ENCODE data around the gene PIGB.
"Not testable (repeated sequence)": the region's sequence is repeated elsewhere in the genome, so short reads cannot be mapped to it uniquely, and the experiment has no call there.

The PIGB gene

GRCh38 chr15:55387027-55387426 is 68.0 kb downstream of the PIGB start:
- DNase-seq: no peak

DNA sequence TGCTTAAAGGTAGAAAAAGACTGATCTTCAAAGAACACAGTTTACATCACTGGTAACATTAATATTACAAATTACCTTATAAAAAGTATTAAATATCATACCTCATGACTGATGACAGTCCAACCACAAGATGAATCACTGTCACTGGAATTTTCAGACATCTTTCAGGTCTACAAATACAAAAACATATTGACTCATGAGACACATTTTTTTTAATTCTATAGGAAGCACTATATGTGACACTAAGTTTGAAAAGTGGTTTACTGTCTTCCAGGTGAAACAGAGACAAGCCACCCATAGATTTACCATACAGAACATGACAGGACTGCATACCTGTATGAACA is 70.2 kb downstream of the PIGB start:
- DNase-seq: no peak

DNA sequence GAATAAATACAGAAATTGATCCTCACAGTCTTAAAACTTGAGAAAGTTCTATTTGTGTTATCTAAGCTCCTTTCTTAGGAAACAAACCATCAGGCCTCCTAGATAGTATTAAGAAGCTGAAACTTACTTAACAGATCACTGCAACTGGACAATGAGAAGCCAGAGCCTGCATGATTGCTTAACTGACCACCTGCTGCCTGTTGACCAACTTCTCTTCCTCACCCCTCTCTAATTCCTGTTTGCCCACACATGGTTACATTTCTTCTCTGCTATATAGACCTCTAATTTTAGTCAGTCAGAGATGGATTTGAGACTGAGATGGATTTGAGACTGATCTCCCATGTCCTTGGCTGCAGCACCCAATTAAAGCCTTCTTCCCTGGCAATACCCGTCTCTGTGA is 75.7 kb downstream of the PIGB start:
- DNase-seq: no peak

DNA sequence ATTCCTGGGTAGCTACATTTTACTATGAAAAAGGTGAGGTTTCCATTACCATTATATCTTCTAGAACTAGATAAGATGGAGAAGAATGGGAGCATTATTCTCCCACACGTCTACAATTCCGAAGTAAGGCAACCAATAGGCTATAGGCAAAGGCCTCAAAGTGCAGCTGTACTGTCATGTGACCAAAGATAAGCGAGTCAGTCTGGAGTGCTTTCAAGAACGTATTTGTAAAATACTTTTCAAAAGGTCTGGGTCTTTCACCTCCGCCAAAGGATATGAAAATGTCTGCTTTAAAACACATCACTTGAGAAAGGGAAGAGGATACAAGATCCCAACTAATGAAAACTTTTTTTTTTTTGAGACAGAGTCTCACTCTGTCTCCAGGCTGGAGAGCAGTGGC is 79.2 kb downstream of the PIGB start:
- DNase-seq: no peak

DNA sequence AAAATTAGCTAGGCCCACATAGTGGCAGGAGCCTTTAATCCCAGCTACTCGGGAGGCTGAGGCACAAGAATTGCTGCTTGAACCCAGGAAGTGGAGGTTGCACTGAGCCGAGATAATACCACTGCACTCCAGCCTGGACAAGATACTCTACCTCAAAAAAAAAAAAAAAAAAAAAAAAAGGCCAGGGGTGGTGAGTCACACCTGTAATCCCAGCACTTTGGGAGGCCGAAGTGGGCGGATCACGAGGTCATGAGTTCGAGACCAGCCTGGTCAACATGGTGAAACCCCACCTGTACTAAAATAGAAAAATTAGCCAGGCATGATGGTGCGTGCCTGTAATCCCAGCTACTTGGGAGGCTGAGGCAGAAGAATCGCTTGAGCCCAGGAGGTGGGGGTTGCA is 81.0 kb downstream of the PIGB start:
- not testable (repeated sequence) for DNase-seq

- DNase-seq: no peak
These were observed 82.8 kb downstream of the PIGB start for GRCh38 chr15:55401786-55402246.

DNA sequence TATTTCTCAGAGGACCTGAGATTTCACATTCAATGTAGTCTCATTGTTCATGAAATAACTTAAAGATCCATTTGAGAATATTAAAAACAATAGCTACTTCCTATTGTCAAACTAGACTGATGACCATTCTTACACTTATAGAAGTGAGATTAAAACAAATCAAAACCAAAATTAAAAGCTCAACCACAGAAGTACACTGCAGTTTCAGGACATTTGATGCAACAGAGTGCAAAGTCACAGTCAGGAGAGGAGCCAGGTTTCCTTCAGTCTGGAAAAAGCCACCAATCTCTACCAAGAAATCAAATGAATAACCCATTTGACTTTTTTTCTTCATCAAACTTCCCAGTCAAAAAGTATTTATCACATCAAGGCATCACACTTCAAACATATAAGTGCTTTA is 83.7 kb downstream of the PIGB start:
- no peak for DNase-seq

GRCh38 chr15:55403531-55403930 is 84.5 kb downstream of the PIGB start:
- DNase-seq: no peak
